ENCODE results near the gene HOXC10. TPM values are rescaled to one million over a fixed set of nuclear protein-coding genes. Genes with fewer than 3 reads are reported as not detected.
A peak's percentile ranks its signal among the peaks of the same experiment; 100 is the strongest.

The HOXC10 gene
- total RNA-seq, 1 donor from 2014 or later = 15.7 TPM

- DNase-seq (ENCODE audit: low read depth) = no peak
- TF ChIP-seq, protein P1, sequence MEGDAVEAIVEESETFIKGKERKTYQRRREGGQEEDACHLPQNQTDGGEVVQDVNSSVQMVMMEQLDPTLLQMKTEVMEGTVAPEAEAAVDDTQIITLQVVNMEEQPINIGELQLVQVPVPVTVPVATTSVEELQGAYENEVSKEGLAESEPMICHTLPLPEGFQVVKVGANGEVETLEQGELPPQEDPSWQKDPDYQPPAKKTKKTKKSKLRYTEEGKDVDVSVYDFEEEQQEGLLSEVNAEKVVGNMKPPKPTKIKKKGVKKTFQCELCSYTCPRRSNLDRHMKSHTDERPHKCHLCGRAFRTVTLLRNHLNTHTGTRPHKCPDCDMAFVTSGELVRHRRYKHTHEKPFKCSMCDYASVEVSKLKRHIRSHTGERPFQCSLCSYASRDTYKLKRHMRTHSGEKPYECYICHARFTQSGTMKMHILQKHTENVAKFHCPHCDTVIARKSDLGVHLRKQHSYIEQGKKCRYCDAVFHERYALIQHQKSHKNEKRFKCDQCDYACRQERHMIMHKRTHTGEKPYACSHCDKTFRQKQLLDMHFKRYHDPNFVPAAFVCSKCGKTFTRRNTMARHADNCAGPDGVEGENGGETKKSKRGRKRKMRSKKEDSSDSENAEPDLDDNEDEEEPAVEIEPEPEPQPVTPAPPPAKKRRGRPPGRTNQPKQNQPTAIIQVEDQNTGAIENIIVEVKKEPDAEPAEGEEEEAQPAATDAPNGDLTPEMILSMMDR (conservative IDR thresholded peaks at IDR 0.05; ENCODE audit: low read depth, low read length) = peak; percentile 61
- H3K4me3 ChIP-seq (ENCODE audit: low read depth, low read length) = peak overlapping the region; percentile 98
Measured at GRCh38 chr12:53989227-53990113, 4.5 kb downstream of the HOXC10 start.

DNA sequence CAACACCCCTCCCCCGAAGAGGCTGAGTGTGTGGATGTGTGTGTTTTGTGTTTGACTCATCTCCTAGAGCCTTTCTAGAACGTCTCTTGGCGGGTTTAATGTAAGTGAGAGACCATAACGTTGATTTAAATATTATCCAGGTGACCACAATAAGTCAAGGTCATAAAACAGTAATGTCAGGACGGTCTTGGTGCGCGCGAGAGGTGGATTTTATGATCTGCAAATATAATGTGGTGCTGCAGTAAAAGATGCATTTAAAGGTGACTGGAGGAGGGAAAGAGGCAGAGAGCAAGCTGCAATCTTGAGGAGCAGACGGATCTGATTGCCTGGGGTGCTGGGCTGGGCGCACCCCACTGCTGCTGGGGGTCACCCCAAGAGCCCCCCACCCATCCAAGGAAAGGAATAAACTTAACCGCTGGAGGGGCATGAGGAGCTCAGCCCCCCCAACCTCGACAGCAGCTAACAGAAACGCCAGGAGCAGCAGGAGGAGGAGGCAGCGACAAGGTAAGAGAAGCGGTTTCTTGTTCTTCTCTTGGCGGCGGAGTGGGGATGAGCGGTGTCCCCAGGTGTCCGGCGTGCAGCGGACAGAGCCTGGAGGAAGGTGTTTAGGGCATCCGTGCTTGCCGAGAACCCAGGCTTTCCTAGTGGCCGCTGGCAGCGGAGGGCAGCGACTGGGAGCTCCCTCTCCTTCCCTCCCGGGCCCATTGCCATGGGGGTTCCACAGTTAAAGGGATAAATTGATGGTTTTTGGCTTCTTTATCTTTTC, 5.5 kb downstream of the HOXC10 start:
- no peak for DNase-seq (ENCODE audit: low read depth)
- TF ChIP-seq, protein P1 (conservative IDR thresholded peaks at IDR 0.05; ENCODE audit: low read depth, low read length) = no peak
- H3K4me3 ChIP-seq (ENCODE audit: low read depth, low read length) = peak overlapping the region; percentile 98

- H3K4me3 ChIP-seq (ENCODE audit: low read depth, low read length) = peak overlapping the region; percentile 98
- no peak for DNase-seq (ENCODE audit: low read depth)
- TF ChIP-seq, protein P1 (conservative IDR thresholded peaks at IDR 0.05; ENCODE audit: low read depth, low read length) = no peak
Measured at GRCh38 chr12:53991077-53991460, 6.1 kb downstream of the HOXC10 start.

DNA sequence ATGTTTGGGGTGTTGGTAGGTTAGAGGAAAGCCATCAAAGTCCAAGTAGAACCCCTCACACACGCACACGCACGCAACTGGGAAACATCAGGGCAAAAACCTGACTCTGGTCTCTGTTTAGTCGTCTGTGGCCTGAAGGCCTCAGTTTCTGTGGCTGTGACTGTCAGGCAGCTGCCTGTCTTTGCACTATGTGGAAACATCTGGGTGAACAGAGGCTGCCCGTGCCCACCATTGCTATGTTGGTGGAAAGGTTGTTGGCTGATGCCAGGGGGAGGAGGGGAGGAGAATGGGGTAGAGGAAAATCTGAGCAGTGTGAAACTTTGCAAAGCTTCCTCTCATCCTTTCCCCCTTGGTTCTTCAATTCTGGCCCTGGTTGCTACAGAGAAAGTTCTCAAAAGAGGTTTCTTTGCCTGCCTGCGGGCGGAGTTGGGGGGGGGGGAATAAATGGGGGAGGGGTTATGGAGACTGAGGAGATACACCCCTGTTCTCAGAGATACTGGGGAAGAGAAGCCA, 7.5 kb downstream of the HOXC10 start:
- no peak for DNase-seq (ENCODE audit: low read depth)
- H3K4me3 ChIP-seq (ENCODE audit: low read depth, low read length) = peak overlapping the region; percentile 98
- TF ChIP-seq, protein P1 (conservative IDR thresholded peaks at IDR 0.05; ENCODE audit: low read depth, low read length) = no peak

DNA sequence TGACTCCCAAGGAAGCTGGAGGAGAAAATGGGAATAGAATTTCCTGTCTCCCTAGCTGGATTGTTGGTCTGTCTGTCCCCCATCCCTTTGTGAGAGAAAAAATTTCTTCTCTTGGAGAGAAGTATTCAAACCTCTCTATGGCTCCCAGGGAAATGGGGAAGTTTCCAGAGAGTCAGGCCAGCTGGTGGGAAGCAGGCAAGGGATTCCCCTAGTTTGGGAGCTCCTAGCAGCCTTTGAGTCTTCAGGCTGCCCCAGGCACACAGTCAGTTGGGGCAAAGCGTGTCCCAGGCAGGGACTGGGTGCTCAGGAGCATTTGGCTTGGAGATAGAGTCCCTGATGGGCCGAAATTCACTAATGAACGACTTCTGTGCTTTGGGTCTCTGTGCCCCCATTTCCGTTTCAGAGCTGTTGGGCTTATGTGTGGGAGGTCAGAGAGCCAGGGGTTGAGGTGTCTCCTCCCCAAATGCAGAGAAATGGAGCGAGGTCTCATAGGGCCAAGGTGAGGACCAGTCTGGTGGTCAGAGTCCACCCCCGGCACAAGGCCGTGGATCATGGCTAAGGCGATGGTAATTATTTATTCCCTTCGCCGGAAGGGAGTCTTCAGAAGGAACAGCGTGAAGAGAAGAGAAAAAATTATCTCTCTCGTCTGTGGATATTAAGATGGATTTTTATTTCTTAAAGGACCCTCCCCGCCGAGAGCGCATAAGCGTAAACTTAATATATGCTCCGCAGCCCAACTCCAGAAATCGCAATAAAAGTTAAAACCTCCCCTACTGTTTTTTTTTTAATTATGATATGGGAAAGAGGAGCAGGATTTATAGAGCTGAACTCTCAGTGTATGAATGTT, 8.4 kb downstream of the HOXC10 start:
- H3K4me3 ChIP-seq (ENCODE audit: low read depth, low read length) = peak overlapping the region; percentile 84
- DNase-seq (ENCODE audit: low read depth) = no peak
- TF ChIP-seq, protein P1 (conservative IDR thresholded peaks at IDR 0.05; ENCODE audit: low read depth, low read length) = no peak

DNA sequence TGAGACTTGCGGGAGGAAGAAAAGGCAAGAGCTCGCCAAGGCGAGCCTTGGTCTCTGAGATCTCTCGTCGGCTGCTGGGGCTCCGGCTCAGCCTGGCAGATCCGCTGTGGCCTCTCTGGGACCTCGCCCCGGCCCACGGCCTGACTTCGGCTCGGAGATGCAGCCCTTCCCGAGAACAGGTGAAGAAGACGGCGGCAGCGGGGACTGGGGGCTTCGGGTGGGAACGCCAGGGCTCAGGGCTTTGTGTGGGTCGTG, 9.0 kb downstream of the HOXC10 start:
- DNase-seq (ENCODE audit: low read depth) = no peak
- peak overlapping the region; percentile 84 for H3K4me3 ChIP-seq (ENCODE audit: low read depth, low read length)
- TF ChIP-seq, protein P1 (conservative IDR thresholded peaks at IDR 0.05; ENCODE audit: low read depth, low read length) = no peak

Measured in epithelial cell of proximal tubule (primary cell).